ENCODE results near the gene CTNS. TPM values are rescaled to one million over a fixed set of nuclear protein-coding genes. Genes with fewer than 3 reads are reported as not detected.

The CTNS gene
- total and polyA plus RNA-seq, 4 donors: 7.7 to 24.9 (median 19.2) TPM

- no peak for DNase-seq
- 90 to 92% methylated on average over 13 of the region's 13 CpGs for WGBS, 2 donors
- peaks cover 0 to 1% (median 0%) of the 10 kb centered on the region in 4 donors for H3K9me3 ChIP-seq (ENCODE audit: control insufficient read depth in 4 of 4, insufficient read depth in 3 of 4, low read length in 3 of 4)
Measured at GRCh38 chr17:3598078-3598477, 38.5 kb upstream of the CTNS start.

GRCh38 chr17:3600529-3601205 lies 35.9 kb upstream of the CTNS start:
- no peak overlapping the region for H3K4me3 ChIP-seq
- H3K36me3 ChIP-seq (ENCODE audit: control insufficient read depth in 4 of 4, insufficient read depth in 4 of 4, low read length in 4 of 4): peaks cover 0 to 10% (median 7%) of the 10 kb centered on the region in 4 donors
- DNase-seq: no peak
- H3K9ac ChIP-seq (ENCODE audit: insufficient read depth in 1 of 2, low read length in 2 of 2): no peak overlapping the region
- peaks cover 0 to 1% (median 0%) of the 10 kb centered on the region in 4 donors for H3K9me3 ChIP-seq (ENCODE audit: control insufficient read depth in 4 of 4, insufficient read depth in 3 of 4, low read length in 3 of 4)
- 93 to 96% methylated on average over 15 of the region's 15 CpGs for WGBS, 2 donors
- H3K27me3 ChIP-seq (ENCODE audit: control insufficient read depth in 3 of 3, insufficient read depth in 3 of 3, low read length in 2 of 3): peaks cover 0 to under 1% (median 0%) of the 10 kb centered on the region in 3 donors
- no peak overlapping the region for H3K27ac ChIP-seq (ENCODE audit: low read depth in 1 of 2, low read length in 1 of 2)
- no peak for ATAC-seq (ENCODE audit: insufficient read depth, low FRiP score)
- TF ChIP-seq, protein P1, sequence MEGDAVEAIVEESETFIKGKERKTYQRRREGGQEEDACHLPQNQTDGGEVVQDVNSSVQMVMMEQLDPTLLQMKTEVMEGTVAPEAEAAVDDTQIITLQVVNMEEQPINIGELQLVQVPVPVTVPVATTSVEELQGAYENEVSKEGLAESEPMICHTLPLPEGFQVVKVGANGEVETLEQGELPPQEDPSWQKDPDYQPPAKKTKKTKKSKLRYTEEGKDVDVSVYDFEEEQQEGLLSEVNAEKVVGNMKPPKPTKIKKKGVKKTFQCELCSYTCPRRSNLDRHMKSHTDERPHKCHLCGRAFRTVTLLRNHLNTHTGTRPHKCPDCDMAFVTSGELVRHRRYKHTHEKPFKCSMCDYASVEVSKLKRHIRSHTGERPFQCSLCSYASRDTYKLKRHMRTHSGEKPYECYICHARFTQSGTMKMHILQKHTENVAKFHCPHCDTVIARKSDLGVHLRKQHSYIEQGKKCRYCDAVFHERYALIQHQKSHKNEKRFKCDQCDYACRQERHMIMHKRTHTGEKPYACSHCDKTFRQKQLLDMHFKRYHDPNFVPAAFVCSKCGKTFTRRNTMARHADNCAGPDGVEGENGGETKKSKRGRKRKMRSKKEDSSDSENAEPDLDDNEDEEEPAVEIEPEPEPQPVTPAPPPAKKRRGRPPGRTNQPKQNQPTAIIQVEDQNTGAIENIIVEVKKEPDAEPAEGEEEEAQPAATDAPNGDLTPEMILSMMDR (IDR thresholded peaks at IDR 0.05; ENCODE audit: control extremely low read depth, extremely low read depth): no peak
- H3K4me1 ChIP-seq (ENCODE audit: control insufficient read depth in 5 of 5, insufficient read depth in 5 of 5, low read length in 5 of 5): no peaks in the 10 kb centered on the region

More at GRCh38 chr17:3598078-3598477, 38.5 kb upstream of the CTNS start:
- peaks cover 0 to 10% (median 0%) of the 10 kb centered on the region in 5 donors for H3K4me1 ChIP-seq (ENCODE audit: control insufficient read depth in 5 of 5, insufficient read depth in 5 of 5, low read length in 5 of 5)
- TF ChIP-seq, protein P1 (IDR thresholded peaks at IDR 0.05; ENCODE audit: control extremely low read depth, extremely low read depth): no peak
- H3K4me3 ChIP-seq: no peak overlapping the region
- peaks cover 0 to 6% (median 5%) of the 10 kb centered on the region in 4 donors for H3K36me3 ChIP-seq (ENCODE audit: control insufficient read depth in 4 of 4, insufficient read depth in 4 of 4, low read length in 4 of 4)
- no peak overlapping the region for H3K9ac ChIP-seq (ENCODE audit: insufficient read depth in 1 of 2, low read length in 2 of 2)
- H3K27ac ChIP-seq (ENCODE audit: low read depth in 1 of 2, low read length in 1 of 2): no peak overlapping the region
- ATAC-seq (ENCODE audit: insufficient read depth, low FRiP score): no peak
- peaks cover 0 to 3% (median 0%) of the 10 kb centered on the region in 3 donors for H3K27me3 ChIP-seq (ENCODE audit: control insufficient read depth in 3 of 3, insufficient read depth in 3 of 3, low read length in 2 of 3)

DNA sequence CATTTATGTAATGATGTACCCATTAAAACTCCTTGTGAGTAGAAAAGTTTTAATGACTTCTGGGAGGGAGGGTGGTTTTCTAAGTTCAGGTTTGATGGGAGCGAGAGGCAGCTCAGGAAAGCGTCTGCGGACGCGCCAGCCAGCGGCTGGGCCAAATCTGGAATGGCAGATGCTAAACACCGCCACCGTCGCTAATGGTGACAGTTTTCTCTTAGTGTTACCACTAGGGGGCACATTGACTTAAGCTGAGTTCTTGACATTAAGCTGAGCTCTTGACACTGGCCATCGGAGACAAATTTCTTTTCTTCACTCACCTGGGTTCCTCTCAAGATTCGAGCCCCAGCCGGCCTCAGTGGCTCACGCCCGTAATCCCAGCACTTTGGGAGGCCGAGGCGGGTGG lies 34.1 kb upstream of the CTNS start:
- DNase-seq (peak in 2 of 3 donors; percentile 27 to 33), ATAC-seq (ENCODE audit: insufficient read depth, low FRiP score) (no peak)
- WGBS, 2 donors: 77 to 78% methylated on average over 16 of the region's 16 CpGs

More for the DNA sequence above, 34.1 kb upstream of the CTNS start:
- Histone ChIP-seq H3K9ac (ENCODE audit: insufficient read depth in 1 of 2, low read length in 2 of 2) (no peak overlapping the region), H3K4me1 (ENCODE audit: control insufficient read depth in 5 of 5, insufficient read depth in 5 of 5, low read length in 5 of 5) (no peaks in the 10 kb centered on the region), H3K27me3 (ENCODE audit: control insufficient read depth in 3 of 3, insufficient read depth in 3 of 3, low read length in 2 of 3) (no peaks in the 10 kb centered on the region), H3K36me3 (ENCODE audit: control insufficient read depth in 4 of 4, insufficient read depth in 4 of 4, low read length in 4 of 4) (peaks cover 3 to 19% (median 8%) of the 10 kb centered on the region in 4 donors), H3K27ac (ENCODE audit: low read depth in 1 of 2, low read length in 1 of 2) (no peak overlapping the region), H3K4me3 (no peak overlapping the region), H3K9me3 (ENCODE audit: control insufficient read depth in 4 of 4, insufficient read depth in 3 of 4, low read length in 3 of 4) (peaks cover 0 to 1% (median 0%) of the 10 kb centered on the region in 4 donors)
- TF ChIP-seq, protein P1 (IDR thresholded peaks at IDR 0.05; ENCODE audit: control extremely low read depth, extremely low read depth): no peak

Measured in lung (tissue), 12 donors.